PC-3 (cell line): Measurements from ENCODE around the gene PI4KA. TPM values are rescaled to one million over a fixed set of nuclear protein-coding genes. Genes with fewer than 3 reads are reported as not detected.

Experiments used
- ATAC-seq: fragments of 200-7000 bp; cut with Tn5 transposase; 2 replicates; pipeline ENCODE4 v1.9.1; 2020; ENCODE audit warnings: mild to moderate bottlenecking, moderate library complexity
- BruUV-seq: library from RNA; stranded (reverse); fragments of 400-500 nt; replicated peaks from 2 replicates; lab custom pipeline; 2021; lab: Mats Ljungman, UMichigan
- CTCF ChIA-PET: fragments of 300-600 bp; sonication (Branson Sonifier 250); formaldehyde crosslinking; loops from one replicate; lab custom pipeline; 2022; ENCODE audit warnings: antibody characterized with exemption; lab: Charles Lee
- POLR2A ChIA-PET: fragments of 300-600 bp; sonication (Branson Sonifier 250); formaldehyde crosslinking; loops from one replicate; lab custom pipeline; 2022; ENCODE audit warnings: antibody characterized with exemption; ENCODE audit not compliant: unreplicated experiment; lab: Charles Lee
- DNase-seq: peaks from one replicate; pipeline ENCODE4 v3.0.0-alpha.2; 2015
- H2AFZ ChIP-seq: fragments of 300-600 bp; sonication (generic); 2 replicates; pipeline ENCODE4 v1.6.0; 2016; ENCODE audit warnings: antibody characterized with exemption, low read length
- H3F3A ChIP-seq: fragments of 300-600 bp; sonication (generic); one replicate; pipeline ENCODE4 v1.6.0; 2017; ENCODE audit warnings: antibody characterized with exemption, low read length, control low read depth, mild to moderate bottlenecking; ENCODE audit not compliant: unreplicated experiment
- H3K27ac ChIP-seq: fragments of 300-600 bp; sonication (generic); 2 replicates; pipeline ENCODE4 v1.5.1; 2016; ENCODE audit warnings: mild to moderate bottlenecking, low read length
- H3K27me3 ChIP-seq: fragments of 300-600 bp; sonication (generic); 2 replicates; pipeline ENCODE4 v1.6.1; 2016; ENCODE audit warnings: low read length, mixed read lengths
- H3K36me3 ChIP-seq: fragments of 300-600 bp; sonication (generic); 2 replicates; pipeline ENCODE4 v1.6.1; 2016; ENCODE audit warnings: low read depth, mixed run types, low read length, mixed read lengths
- H3K4me1 ChIP-seq: fragments of 300-600 bp; sonication (generic); 2 replicates; pipeline ENCODE4 v1.5.1; 2016; ENCODE audit warnings: low read length; ENCODE audit not compliant: insufficient read depth
- H3K4me2 ChIP-seq: fragments of 300-600 bp; sonication (generic); 2 replicates; pipeline ENCODE4 v1.6.0; 2016; ENCODE audit warnings: low read length
- H3K4me3 ChIP-seq: fragments of 300-600 bp; sonication (generic); 2 replicates; pipeline ENCODE4 v1.5.1; 2016; ENCODE audit warnings: mild to moderate bottlenecking, low read length, mixed read lengths
- H3K79me2 ChIP-seq: fragments of 300-600 bp; sonication (generic); 2 replicates; pipeline ENCODE4 v1.6.1; 2017; ENCODE audit warnings: low read length, mixed read lengths
- H3K9ac ChIP-seq: fragments of 300-600 bp; sonication (generic); 2 replicates; pipeline ENCODE4 v1.6.0; 2016; ENCODE audit warnings: mild to moderate bottlenecking, low read length
- H3K9me2 ChIP-seq: fragments of 300-600 bp; sonication (generic); replicated peaks from 2 replicates; pipeline ENCODE4 v1.6.1; 2016; ENCODE audit warnings: mixed run types, low read length, mixed read lengths
- H3K9me3 ChIP-seq: fragments of 300-600 bp; sonication (generic); 2 replicates; pipeline ENCODE4 v1.6.1; 2016; ENCODE audit warnings: low read length, mixed read lengths
- H4K20me1 ChIP-seq: fragments of 300-600 bp; sonication (generic); 2 replicates; pipeline ENCODE4 v1.6.1; 2016; ENCODE audit warnings: low read length, mixed read lengths
- EZH2 ChIP-seq: fragments of 300-600 bp; sonication (generic); IDR thresholded peaks from one replicate; pipeline ENCODE4 v1.6.1; 2017; ENCODE audit warnings: antibody characterized with exemption, mild to moderate bottlenecking, low read length; ENCODE audit not compliant: unreplicated experiment
- EZH2phosphoT487 ChIP-seq: fragments of 300-600 bp; sonication (generic); IDR thresholded peaks from 2 replicates; pipeline ENCODE4 v1.6.1; 2018; ENCODE audit warnings: mild to moderate bottlenecking, antibody characterized with exemption, low read length, borderline replicate concordance
- intact Hi-C: fragments of 100-400 bp; cut with micrococcal nuclease; formaldehyde crosslinking; loops from 2 replicates; pipeline ENCODE4 v1.9.0; 2023
- total RNA-seq: library from RNA; depleted of rRNA; stranded (reverse); fragments of >200 nt; gene quantifications from 2 replicates; pipeline ENCODE4 v1.2.3, GENCODE V29; 2014
- TF ChIP-seq, protein P1 (sequence below): fragments of 300-600 bp; sonication (generic); conservative IDR thresholded peaks from 2 replicates; pipeline ENCODE4 v1.5.1; 2017; ENCODE audit warnings: antibody characterized with exemption, low read depth, mild to moderate bottlenecking, low read length

The PI4KA gene
- total RNA-seq, 1 experiment from 2014 or later = 39.7 TPM

DNA sequence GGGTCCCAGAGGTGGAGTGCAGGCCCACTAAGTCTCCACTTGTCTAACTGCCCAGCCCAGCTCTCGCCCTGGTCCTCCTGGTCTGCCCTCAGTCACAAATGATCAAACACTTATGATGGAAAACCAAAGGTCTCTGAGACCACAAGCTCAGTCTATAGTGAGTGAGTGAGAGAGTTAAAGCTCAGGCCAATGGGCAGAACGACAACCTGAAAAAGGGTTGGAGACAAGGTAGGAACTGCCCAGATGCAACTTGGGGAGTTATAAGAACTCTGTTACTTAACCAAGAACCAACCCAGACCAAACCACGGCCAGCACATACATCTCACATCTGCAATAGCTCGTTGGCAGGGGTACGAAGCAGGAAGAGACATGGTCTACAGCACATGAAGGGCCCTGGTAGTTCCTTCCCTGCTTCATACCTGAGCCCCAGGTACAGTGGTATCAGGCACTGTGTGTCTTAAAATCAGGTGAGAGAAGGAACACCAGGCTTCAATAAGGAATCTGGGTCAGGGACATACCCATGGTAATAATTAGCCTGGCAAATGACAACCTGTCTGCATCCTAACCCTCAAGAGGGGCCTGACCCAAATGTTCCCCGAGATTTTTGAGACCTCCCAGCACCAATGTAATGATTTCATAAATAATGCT lies 48.9 kb downstream of the PI4KA start:
- no peaks in the 10 kb centered on the region for H3F3A ChIP-seq
- H3K79me2 ChIP-seq = no peaks in the 10 kb centered on the region
- H3K27me3 ChIP-seq = no peaks in the 10 kb centered on the region
- no peak overlapping the region for H3K9ac ChIP-seq
- intact Hi-C loops = loop anchor here (10.0 kb wide), 1 partner anchor 45 kb away; the partner anchor contains the start of genes PI4KA and SNAP29
- no peaks in the 10 kb centered on the region for H4K20me1 ChIP-seq
- H3K9me3 ChIP-seq = no peaks in the 10 kb centered on the region
- H2AFZ ChIP-seq = no peak overlapping the region
- POLR2A ChIA-PET = no interaction called here
- no peak overlapping the region for H3K4me2 ChIP-seq
- TF ChIP-seq, protein P1, sequence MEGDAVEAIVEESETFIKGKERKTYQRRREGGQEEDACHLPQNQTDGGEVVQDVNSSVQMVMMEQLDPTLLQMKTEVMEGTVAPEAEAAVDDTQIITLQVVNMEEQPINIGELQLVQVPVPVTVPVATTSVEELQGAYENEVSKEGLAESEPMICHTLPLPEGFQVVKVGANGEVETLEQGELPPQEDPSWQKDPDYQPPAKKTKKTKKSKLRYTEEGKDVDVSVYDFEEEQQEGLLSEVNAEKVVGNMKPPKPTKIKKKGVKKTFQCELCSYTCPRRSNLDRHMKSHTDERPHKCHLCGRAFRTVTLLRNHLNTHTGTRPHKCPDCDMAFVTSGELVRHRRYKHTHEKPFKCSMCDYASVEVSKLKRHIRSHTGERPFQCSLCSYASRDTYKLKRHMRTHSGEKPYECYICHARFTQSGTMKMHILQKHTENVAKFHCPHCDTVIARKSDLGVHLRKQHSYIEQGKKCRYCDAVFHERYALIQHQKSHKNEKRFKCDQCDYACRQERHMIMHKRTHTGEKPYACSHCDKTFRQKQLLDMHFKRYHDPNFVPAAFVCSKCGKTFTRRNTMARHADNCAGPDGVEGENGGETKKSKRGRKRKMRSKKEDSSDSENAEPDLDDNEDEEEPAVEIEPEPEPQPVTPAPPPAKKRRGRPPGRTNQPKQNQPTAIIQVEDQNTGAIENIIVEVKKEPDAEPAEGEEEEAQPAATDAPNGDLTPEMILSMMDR = no peak
- TF ChIP-seq EZH2 (no peak), EZH2phosphoT487 (no peak)
- CTCF ChIA-PET = no interaction called here
- ATAC-seq (no peak), DNase-seq (no peak)
- peaks cover 5% of the 10 kb centered on the region; the same call in 1 of the 2 replicates for H3K36me3 ChIP-seq
- H3K4me3 ChIP-seq = no peak overlapping the region
- no peak overlapping the region for H3K27ac ChIP-seq
- no TSS peak for BruUV-seq
- H3K9me2 ChIP-seq = no peaks in the 10 kb centered on the region
- H3K4me1 ChIP-seq = peaks cover 21% of the 10 kb centered on the region

DNA sequence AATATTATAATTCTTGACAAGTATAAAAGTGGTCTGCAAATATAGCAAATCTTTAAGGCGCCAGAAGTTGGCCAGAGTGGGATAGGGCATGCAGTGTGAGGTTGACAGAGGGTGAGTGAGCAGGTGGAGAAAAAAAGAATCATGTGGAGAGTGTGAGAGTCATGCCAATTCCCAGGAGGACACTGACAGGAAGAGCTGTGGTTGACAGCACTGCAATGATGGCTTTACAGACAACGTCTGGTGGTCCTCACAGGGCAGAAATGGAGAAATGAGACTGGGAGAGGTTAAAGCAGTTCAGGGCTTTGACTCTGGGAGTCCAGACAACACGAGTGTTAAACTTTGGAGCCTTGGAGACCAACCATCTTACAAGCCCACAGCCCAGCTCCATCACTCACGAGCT lies 49.8 kb downstream of the PI4KA start:
- ATAC-seq = no peak
- Histone ChIP-seq H3K4me2 (no peak overlapping the region), H3K27ac (no peak overlapping the region), H3K9me3 (no peaks in the 10 kb centered on the region), H3K79me2 (no peaks in the 10 kb centered on the region), H3K9ac (no peak overlapping the region), H4K20me1 (no peaks in the 10 kb centered on the region), H3K36me3 (peaks cover 8% of the 10 kb centered on the region; the same call in 1 of the 2 replicates), H3F3A (no peaks in the 10 kb centered on the region), H3K9me2 (no peaks in the 10 kb centered on the region), H3K4me1 (peaks cover 21% of the 10 kb centered on the region), H2AFZ (no peak overlapping the region), H3K27me3 (no peaks in the 10 kb centered on the region), H3K4me3 (no peak overlapping the region)
- ChIA-PET CTCF (no interaction called here), POLR2A (no interaction called here)
- TF ChIP-seq EZH2 = no peak
- TF ChIP-seq, protein P1 = no peak
- no peak for TF ChIP-seq EZH2phosphoT487
- no TSS peak for BruUV-seq
- DNase-seq = no peak
- intact Hi-C loops = loop anchor here (10.0 kb wide), 1 partner anchor 46 kb away; the partner anchor contains the start of genes PI4KA and SNAP29

DNA sequence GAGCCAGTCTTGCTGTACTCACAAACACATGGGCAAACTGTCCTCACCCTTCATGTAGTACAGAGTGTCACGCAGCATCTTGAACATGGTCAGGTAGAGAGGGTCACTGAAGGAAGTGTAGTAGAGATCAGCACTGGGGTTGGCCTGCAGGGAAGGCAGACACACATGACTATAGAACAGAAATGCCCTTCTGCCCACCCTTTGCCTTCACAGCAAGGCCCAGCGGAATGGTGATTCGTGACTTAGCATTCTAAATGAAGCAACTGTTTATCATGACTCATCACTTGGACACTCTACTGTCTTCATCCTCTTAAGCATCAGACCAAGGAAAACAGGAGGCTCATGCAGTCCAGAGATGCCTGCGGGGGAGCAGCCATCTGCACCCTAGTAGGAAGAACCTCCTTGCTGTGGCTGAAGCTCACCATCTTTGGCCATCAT lies 51.3 kb downstream of the PI4KA start:
- Histone ChIP-seq H3K4me1 (peaks cover 21% of the 10 kb centered on the region), H3K36me3 (peaks cover 8% of the 10 kb centered on the region; the same call in 1 of the 2 replicates), H3K9ac (no peak overlapping the region), H3K9me3 (no peaks in the 10 kb centered on the region), H3K4me3 (no peak overlapping the region), H3K9me2 (no peaks in the 10 kb centered on the region), H3K79me2 (no peaks in the 10 kb centered on the region), H3K27ac (peak overlapping the region; percentile 24; the same call in 1 of the 2 replicates), H2AFZ (no peak overlapping the region), H3F3A (no peaks in the 10 kb centered on the region), H3K4me2 (no peak overlapping the region), H3K27me3 (no peaks in the 10 kb centered on the region), H4K20me1 (no peaks in the 10 kb centered on the region)
- intact Hi-C loops = loop anchor here (10.0 kb wide), 1 partner anchor 47 kb away; the partner anchor contains the start of genes PI4KA and SNAP29
- TF ChIP-seq EZH2 (no peak), EZH2phosphoT487 (no peak)
- TF ChIP-seq, protein P1 = no peak
- BruUV-seq = no TSS peak
- ATAC-seq (peak; percentile 85), DNase-seq (peak; percentile 71)
- POLR2A ChIA-PET = no interaction called here
- CTCF ChIA-PET = no interaction called here
